Fibroblast of skin of right quadriceps (primary cell): Measurements from ENCODE around the gene AGGF1.
"Not testable (repeated sequence)": the region's sequence is repeated elsewhere in the genome, so short reads cannot be mapped to it uniquely, and the experiment has no call there.

Experiments used
- DNase-seq: peaks from one replicate; pipeline ENCODE4 v3.0.0-alpha.2; 2013

The AGGF1 gene

DNA sequence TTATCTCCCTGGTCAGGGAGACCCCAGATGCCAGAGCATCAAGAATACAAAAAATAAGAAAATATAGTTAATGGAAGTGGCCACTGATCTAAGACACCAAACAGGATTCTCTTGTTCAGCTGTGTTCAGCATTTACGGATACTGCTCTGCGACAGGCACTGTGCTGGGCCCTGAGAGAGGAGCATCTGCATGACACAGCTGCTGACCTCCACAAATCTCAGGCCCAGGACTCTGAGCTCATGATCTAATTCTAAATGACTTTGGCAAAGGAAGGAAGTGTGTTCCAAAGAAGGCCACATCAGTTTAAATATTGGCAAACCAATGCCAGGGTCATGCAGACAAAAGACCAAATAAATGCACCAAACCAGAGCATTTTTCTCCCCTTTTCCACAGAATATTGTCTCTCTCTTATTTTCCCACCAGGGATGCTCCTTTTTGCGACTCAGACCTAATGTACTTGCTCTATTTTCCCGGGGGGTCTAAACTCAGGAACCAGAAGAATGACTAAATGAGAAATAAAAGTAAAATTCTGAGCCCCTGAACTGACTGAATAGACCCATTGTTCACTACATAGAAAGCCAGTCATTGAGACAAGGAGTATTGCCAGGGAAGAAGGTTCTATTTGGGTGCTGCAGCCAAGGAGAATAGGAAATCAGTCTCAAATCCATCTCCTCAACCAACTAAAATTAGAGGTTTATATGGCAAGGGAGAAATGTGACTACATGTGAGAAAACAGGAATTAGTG is 1.4 kb upstream of the AGGF1 start:
- no peak for DNase-seq

DNA sequence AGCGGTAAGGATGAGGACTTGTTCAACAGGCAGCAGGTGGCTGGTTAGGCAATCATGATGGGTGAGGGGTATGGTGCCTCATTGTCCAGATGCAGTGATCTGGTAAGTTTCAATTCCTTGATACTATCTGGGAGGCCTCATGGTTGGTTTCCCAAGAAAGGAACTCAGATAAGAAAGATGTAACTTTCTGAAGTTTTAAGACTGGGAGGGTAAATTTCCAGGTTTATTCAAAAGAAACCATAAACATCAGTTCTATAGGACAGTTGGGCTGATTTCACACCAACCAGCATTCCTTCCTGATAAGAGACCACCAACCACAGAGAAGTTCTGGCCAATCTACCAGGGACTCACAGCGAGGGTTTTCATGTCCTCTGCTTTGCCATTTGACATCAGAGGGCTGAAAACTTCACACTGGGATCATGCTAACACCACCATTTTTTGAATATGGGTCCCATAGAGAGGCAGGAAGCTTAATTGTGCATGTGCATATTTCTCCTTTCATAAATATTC is 773 bp upstream of the AGGF1 start:
- DNase-seq: no peak

GRCh38 chr5:77031891-77032290 is 1.7 kb downstream of the AGGF1 start:
- no peak for DNase-seq

DNA sequence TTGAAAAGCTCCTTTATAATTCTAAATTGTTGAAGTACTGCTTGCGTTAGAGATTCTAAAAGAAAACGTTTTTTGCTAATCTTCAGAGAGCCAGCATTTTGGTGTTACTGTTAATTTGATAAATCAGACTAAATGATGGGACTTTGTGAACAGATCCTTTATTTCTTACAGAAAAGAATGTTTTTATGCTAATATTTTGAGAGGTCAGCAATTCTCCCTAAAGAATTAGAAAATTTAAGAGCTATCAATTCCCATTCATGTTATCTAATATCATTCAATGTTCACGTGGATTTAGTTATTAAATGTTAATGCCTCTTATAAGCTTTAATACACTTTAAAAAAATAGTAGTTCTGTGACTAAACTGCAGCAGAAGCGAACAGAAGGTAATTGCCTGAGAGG is 2.4 kb downstream of the AGGF1 start:
- DNase-seq: no peak

DNA sequence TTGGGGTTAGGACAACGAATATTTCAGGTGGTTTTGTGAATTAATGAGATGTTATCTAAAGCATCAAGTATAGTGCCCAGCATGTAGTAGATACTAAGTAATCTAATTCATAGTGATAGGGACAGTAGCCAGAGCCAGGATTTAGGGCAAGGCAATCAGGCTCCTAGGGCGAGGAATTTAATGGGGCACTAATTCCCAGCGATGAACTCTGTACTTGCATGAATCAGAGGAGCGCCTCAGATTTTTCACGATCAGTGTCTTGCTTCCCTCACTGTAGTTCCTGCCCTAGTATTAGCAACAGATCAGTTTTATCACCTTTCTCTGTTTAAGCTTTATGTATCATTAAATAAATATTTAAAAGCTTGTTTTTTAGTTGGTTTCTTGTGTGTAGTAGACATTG is 3.1 kb downstream of the AGGF1 start:
- no peak for DNase-seq

GRCh38 chr5:77035950-77036349 is 5.7 kb downstream of the AGGF1 start:
- no peak for DNase-seq

GRCh38 chr5:77046416-77047073 is 16.3 kb downstream of the AGGF1 start:
- no peak for DNase-seq

GRCh38 chr5:77064040-77064439 is 33.8 kb downstream of the AGGF1 start:
- no peak for DNase-seq

DNA sequence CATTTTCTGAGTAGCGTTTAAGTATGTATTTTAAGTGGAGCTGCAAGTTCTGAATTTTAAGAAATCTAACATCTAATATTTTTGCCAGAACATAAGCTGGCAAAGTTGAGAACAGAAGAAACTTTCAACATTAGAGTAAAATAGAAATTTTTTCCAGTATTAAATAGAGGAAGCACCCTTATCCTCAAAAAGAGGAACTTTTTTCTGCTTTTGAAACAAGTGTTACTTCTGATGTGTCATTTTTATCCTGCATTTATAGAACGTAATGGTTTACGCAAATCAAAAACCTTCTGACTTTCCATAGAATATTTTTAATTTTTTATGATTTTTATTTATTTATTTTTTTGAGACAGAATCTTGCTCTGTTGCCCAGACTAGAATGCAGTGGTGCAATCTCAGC is 35.1 kb downstream of the AGGF1 start:
- DNase-seq: no peak

DNA sequence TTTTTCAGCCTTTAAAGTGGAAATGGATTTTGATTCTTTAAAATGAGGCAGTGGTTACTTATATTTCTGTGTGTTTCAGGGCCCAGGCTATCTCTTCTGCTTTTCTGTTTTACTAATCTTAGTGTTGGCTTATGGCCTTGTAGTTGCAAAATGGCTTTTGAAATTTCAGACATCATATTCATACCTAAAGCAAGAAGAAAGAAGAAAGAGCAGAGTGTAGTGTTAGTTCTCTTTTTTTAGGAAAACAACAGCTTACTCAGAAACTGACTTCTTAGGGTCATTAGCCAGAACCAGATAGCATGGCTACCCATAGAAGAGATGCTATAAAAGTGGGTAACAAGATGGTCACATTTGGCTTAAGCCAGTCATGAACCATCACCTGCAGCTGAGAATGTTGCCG is 36.0 kb downstream of the AGGF1 start:
- DNase-seq: no peak

DNA sequence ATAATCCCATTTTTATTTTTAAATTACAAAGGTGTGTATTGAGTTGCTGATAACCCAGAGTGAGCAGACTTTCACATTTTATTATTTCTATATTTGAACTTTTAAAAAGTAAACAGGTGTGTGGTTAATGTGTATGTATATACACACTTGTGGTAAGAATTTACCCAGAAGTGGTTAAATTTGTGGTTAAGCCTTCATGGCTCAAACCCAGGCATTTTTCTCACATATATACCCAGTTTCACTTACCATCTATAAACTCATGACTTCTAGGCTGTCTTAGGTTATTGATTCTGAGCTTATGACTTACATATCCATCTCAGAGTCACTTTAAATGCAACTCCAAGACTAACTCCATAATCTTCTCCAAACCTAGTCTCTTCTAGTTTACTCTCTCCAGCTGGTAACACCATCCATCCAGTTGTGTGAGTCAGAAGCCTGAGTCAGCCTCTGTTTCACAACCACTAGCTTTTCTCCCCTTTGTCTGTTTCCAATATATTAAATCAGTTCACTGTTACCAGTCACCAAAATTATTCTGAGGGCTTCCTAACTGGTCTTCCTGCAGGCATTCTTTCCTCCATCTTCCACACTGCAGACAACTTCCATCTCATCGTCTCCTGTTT is 36.7 kb downstream of the AGGF1 start:
- peak; percentile 83 for DNase-seq

- DNase-seq: no peak
These were observed 43.5 kb downstream of the AGGF1 start for GRCh38 chr5:77073667-77074066.

DNA sequence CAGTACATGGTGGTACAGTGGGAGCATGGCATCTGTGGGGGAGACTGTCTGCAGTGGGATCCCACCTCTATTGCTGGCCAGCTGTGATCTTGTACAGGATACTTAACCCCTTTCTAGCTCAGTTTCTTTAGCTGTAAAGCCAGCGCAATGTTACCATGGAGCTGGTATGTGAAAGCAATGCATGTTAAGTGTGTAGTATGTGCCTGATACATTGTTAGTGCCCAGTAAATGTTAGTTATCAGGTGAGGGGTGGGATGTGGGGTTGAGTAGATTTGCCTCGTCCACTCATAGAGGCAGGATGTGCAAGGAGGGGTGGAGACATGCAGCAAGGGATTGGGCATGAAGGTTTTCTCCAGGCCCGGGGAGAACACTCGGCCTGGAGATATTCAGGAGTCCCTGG is 44.5 kb downstream of the AGGF1 start:
- DNase-seq: no peak

DNA sequence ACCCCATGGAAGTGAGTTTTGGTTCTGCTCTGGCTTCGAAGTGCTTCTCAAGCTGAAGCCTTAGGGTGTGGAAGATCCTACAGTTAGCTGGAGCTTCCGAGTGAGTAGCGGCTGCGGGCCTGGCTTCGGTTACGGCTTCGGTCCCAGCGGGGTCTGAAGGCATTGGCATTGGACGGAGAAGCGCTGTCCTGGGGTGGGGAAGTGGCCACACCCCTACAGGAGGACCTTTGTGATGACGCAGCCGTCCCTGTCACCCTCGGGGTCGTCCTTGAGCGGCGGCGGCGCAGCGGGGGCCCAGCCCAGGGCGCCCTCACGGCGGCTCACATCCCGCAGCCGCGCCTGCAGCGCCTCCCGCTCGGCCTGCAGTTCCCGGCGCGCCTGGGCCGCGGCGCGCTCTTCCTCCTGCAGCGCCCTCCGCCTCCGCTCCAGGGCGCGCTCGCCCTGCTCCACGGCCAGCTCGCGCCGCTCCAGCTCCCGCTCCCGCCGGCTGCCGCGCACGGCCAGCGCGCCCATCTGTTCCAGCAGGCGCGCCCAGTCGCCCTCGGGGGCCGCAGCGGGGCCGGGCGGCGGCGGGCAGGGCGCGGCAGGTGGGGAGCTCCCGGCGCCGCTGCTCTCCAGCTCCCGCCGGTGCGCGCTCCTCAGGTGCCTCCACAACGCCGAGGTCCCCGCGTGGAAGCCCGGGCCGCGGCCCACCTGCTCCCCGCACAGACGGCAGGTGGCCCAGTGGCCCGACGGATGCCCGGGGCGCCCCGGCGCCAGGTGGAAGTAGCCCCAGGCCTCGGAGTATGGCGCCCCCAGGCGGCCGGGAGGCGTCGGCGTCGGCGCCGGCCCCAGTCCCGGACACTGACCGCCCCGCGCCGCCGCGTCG is 47.0 kb downstream of the AGGF1 start:
- peak; percentile 53 for DNase-seq

DNA sequence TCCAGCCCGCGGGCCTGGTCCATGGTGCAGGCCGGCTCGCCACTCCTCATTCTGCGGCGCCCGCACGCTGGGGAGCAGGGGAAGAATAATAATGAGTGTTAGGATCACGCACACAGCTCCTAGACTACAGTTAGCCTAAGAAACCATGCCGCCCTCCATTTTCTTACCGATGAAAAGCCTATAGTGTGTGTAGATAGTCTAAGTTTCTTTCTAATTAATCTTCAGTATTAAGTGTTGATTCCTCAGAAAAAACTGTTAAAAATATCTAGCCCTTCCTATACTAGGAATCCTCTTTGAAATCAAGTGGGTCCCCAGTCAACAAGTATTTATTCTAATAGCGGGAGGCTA is 47.6 kb downstream of the AGGF1 start:
- DNase-seq: no peak

DNA sequence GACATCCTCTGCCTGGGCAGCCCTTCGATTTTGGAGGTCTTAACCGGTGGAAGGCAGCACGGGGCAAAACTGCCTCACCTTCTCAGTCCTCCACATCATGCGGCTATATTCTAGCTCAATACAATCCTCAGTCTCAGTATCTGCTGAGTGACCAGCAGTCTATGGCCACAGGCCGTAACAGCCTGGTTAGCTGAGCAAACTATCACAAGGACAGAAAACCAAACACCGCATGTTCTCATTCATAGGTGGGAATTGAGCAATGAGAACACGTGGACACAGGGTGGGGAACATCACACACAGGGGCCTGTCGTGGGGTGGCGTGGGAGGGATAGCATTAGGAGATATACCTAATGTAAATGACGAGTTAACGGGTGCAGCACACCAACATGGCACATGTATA is 50.3 kb downstream of the AGGF1 start:
- DNase-seq: not testable (repeated sequence)

- no peak for DNase-seq
These were observed 50.7 kb downstream of the AGGF1 start for GRCh38 chr5:77080905-77081304.

DNA sequence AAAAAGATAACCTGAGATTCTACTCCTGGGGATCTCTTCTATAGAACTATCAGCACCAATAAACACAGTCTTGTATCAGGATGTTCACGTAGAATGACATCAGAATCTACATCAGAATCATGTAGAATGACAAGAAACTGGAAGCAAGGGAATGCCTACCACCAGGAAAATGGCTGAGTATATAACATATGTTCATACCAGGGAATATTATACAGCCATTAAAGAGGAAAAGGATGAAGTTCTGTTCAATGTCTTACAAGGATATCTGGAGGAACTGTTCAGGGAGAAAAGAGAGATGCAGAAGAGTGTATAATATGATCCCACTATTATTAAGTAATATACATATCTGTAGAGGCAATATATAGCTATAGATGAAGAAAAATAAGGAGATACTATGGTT is 52.1 kb downstream of the AGGF1 start:
- DNase-seq: no peak

GRCh38 chr5:77083088-77083487 is 52.9 kb downstream of the AGGF1 start:
- no peak for DNase-seq

GRCh38 chr5:77086368-77086688 is 56.1 kb downstream of the AGGF1 start:
- no peak for DNase-seq

DNA sequence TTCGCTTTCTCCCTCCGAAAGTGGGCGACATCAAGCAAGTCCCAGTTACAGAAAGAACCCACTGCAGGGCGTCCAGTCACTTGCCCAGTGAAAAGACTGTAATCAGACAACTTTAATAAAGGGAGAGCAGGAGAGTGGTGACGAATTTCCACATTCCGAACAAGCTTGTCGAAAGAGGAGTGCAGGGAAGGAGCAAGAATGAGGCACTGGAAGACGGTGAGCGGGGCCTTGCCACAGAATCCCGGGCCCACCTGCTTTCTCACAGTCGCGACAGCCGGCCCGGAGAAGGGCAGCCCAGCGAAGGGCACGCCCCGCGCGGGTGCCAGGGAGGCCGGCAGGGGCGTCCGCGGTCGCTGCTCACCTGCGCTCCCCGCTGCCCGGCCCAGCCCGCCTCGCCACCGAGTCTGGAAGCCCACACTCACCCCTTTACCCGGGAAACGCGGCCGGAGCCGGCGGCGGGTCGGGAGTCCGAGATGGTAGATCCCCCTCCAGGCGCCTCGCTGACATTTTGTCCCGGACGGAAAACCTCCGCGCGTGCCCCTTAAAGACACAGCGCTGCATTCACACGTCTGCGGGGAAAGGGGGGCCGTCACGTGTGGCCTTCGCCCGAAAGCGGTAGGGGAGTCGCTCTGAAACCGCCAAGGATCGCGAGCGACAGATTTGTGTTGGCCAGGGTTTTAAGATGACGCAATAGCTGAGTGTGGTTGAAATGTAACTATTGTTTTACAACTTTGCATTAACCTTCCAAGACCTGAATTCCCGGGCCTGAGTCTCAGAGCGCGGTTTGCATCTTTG is 56.7 kb downstream of the AGGF1 start, which contains the start of gene ZBED3:
Gene ZBED3 (minus strand): TSS at position 597 of the 795 bp plus-strand sequence. CDS start 9,407 bp downstream, outside the sequence.
- peak; percentile 87 for DNase-seq
